ENCODE measurements around the gene NHLRC2. TPM values are rescaled to one million over a fixed set of nuclear protein-coding genes. Genes with fewer than 3 reads are reported as not detected.

The NHLRC2 gene
- total and polyA plus RNA-seq, 12 donors = 6.7 to 98.0 (median 71.2) TPM

- H3K27me3 ChIP-seq = no peaks in the 10 kb centered on the region
- TF ChIP-seq CTCF (IDR thresholded peaks at IDR 0.05) = no peak
- peaks cover 0 to 6% (median 0%) of the 10 kb centered on the region in 9 donors for H3K4me1 ChIP-seq
- H3K27ac ChIP-seq = no peak overlapping the region
- H3K4me3 ChIP-seq = no peak overlapping the region
- DNase-seq (no peak), ATAC-seq (peak in 1 of 8 donors; percentile 17)
- H3K36me3 ChIP-seq = peaks cover 0 to 71% (median 11%) of the 10 kb centered on the region in 9 donors
- intact Hi-C loops (cut with DNase I) = loop anchor here in 1 of 10 donors (10.0 kb wide), 1 partner anchor 182 kb away; no protein-coding TSS in a partner anchor
- 91 to 94% methylated on average over 7 of the region's 7 CpGs for WGBS, 2 donors
- H3K9me3 ChIP-seq = no peaks in the 10 kb centered on the region
These were observed 58.1 kb downstream of the NHLRC2 start for GRCh38 chr10:113912582-113912981.

GRCh38 chr10:113914956-113915355 is 60.5 kb downstream of the NHLRC2 start:
- Histone ChIP-seq H3K27ac (peak overlapping the region in 3 of 10 donors; percentile 19 to 39 (median 23)), H3K4me3 (no peak overlapping the region), H3K36me3 (peaks cover 0 to 52% (median 3%) of the 10 kb centered on the region in 9 donors), H3K27me3 (no peaks in the 10 kb centered on the region), H3K4me1 (peaks cover 0 to 6% (median 0%) of the 10 kb centered on the region in 9 donors), H3K9me3 (no peaks in the 10 kb centered on the region)
- intact Hi-C loops (cut with DNase I) = loop anchor here in 1 of 10 donors (10.0 kb wide), 1 partner anchor 180 kb away; no protein-coding TSS in a partner anchor
- DNase-seq (no peak), ATAC-seq (peak in 5 of 8 donors; percentile 20 to 81 (median 44))
- 46 to 75% methylated on average over 2 of the region's 2 CpGs for WGBS, 2 donors
- no peak for TF ChIP-seq CTCF (IDR thresholded peaks at IDR 0.05)

GRCh38 chr10:113915540-113915939 is 61.1 kb downstream of the NHLRC2 start:
- intact Hi-C loops (cut with DNase I) = loop anchor here in 1 of 10 donors (10.0 kb wide), 1 partner anchor 179 kb away; no protein-coding TSS in a partner anchor
- no peak for TF ChIP-seq CTCF (IDR thresholded peaks at IDR 0.05)
- DNase-seq = no peak
- Histone ChIP-seq H3K27me3 (no peaks in the 10 kb centered on the region), H3K27ac (peak overlapping the region in 3 of 10 donors; percentile 19 to 39 (median 23)), H3K4me3 (no peak overlapping the region), H3K4me1 (peaks cover 0 to 6% (median 0%) of the 10 kb centered on the region in 9 donors), H3K9me3 (no peaks in the 10 kb centered on the region), H3K36me3 (peaks cover 0 to 46% (median under 1%) of the 10 kb centered on the region in 9 donors)
- WGBS, 2 donors = 97 to 98% methylated on average over 2 of the region's 2 CpGs
- no peak for ATAC-seq

- Histone ChIP-seq H3K4me1 (peaks cover 0 to 6% (median 0%) of the 10 kb centered on the region in 9 donors), H3K4me3 (no peak overlapping the region), H3K27ac (no peak overlapping the region), H3K27me3 (no peaks in the 10 kb centered on the region), H3K36me3 (peaks cover 0 to 41% (median 0%) of the 10 kb centered on the region in 9 donors), H3K9me3 (no peaks in the 10 kb centered on the region)
- WGBS, 2 donors = 76 to 84% methylated on average over 2 of the region's 2 CpGs
- intact Hi-C loops (cut with DNase I) = loop anchor here in 1 of 10 donors (10.0 kb wide), 1 partner anchor 179 kb away; no protein-coding TSS in a partner anchor
- no peak for TF ChIP-seq CTCF (IDR thresholded peaks at IDR 0.05)
- DNase-seq (no peak), ATAC-seq (no peak)
These were observed 61.6 kb downstream of the NHLRC2 start for GRCh38 chr10:113916053-113916452.

Measured in heart right ventricle (tissue), 16 donors.